ENCODE measurements around the gene LMNA. TPM values are rescaled to one million over a fixed set of nuclear protein-coding genes. Genes with fewer than 3 reads are reported as not detected.

Gene LMNA
- total and polyA plus RNA-seq, 4 donors = 94.3 to 1,067 (median 438) TPM

- H3K9me3 ChIP-seq (ENCODE audit: control insufficient read depth, low read length) = no peaks in the 10 kb centered on the region
- DNase-seq (no peak), ATAC-seq (ENCODE audit: low FRiP score) (no peak)
- H3K4me3 ChIP-seq (ENCODE audit: low read length in 2 of 2) = no peak overlapping the region
- H3K36me3 ChIP-seq (ENCODE audit: control insufficient read depth in 1 of 2, insufficient read depth in 2 of 2, low read length in 1 of 2) = no peaks in the 10 kb centered on the region
- WGBS, 2 donors = 69 to 71% methylated on average over 6 of the region's 6 CpGs
- no peaks in the 10 kb centered on the region for H3K27me3 ChIP-seq (ENCODE audit: control insufficient read depth in 1 of 2, insufficient read depth in 2 of 2, low read length in 1 of 2)
- intact Hi-C loops (cut with DNase I) = loop anchor here (5.0 to 10.0 kb wide), 3 partner anchors 47 to 74 kb away; partner anchors contain the start of genes PMF1 (in 1 of the 2) and SLC25A44 (in 1 of the 2)
- no peaks in the 10 kb centered on the region for H3K4me1 ChIP-seq (ENCODE audit: control insufficient read depth in 1 of 2, insufficient read depth in 2 of 2, low read length in 2 of 2)
- H3K27ac ChIP-seq (ENCODE audit: low read depth in 1 of 2, low read length in 2 of 2) = no peak overlapping the region
Measured at GRCh38 chr1:156148216-156148615, 33.7 kb downstream of the LMNA start.

DNA sequence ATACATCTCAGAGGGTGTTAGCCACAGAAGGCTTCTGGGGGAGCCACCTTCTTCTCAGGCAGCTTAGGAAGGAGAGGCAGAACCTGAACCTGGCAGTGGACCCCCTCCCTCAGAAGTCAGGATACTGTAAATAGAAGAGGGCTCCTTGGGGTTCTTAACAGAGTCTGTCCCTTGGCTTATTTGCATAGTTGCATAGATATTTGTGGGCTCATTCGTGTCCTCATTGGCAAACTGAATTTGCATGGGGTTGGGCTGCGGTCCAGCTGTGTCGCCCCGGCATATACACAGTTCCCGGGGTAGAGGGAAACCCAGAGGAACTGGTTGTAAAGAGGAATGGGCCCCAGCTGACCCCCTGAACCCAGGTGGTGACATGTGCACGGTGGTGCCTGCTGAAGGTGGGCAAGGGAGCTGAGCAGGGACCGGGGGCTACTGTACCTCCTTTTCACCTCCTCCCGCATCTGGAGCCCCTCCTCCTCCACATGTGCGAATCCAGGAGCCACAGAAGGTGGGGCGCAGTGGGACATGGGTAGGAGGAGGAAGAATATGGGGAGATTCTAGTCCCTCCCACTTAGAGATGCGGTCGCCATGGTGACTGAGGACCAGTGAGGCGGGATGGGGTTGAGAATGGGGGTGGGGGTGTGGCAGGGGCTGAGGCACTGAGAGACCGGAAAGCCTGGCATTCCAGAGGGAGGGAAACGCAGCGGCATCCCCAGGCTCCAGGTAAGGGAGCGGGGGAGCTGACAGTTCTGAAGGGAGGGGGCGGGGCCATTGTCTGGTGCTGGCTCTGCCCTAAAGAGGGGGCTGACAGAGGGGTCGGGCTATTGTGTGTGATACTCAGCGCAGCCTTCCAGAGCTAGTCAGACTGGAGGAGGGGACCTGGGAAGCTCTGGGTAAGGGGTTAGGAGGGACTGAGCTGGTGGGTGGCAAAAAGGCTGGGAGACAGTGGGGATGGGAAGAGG, 35.1 kb downstream of the LMNA start:
- WGBS, 2 donors = 21 to 25% methylated on average over 20 of the region's 20 CpGs
- Histone ChIP-seq H3K36me3 (ENCODE audit: control insufficient read depth in 1 of 2, insufficient read depth in 2 of 2, low read length in 1 of 2) (no peaks in the 10 kb centered on the region), H3K27ac (ENCODE audit: low read depth in 1 of 2, low read length in 2 of 2) (no peak overlapping the region), H3K4me1 (ENCODE audit: control insufficient read depth in 1 of 2, insufficient read depth in 2 of 2, low read length in 2 of 2) (no peaks in the 10 kb centered on the region), H3K9me3 (ENCODE audit: control insufficient read depth, low read length) (no peaks in the 10 kb centered on the region), H3K27me3 (ENCODE audit: control insufficient read depth in 1 of 2, insufficient read depth in 2 of 2, low read length in 1 of 2) (no peaks in the 10 kb centered on the region), H3K4me3 (ENCODE audit: low read length in 2 of 2) (no peak overlapping the region)
- intact Hi-C loops (cut with DNase I) = loop anchor here (5.0 to 10.0 kb wide), 3 partner anchors 45 to 73 kb away; partner anchors contain the start of genes PMF1 (in 1 of the 2) and SLC25A44 (in 1 of the 2)
- DNase-seq = peak in 1 of 2 donors; percentile 84
- ATAC-seq (ENCODE audit: low FRiP score) = no peak

DNA sequence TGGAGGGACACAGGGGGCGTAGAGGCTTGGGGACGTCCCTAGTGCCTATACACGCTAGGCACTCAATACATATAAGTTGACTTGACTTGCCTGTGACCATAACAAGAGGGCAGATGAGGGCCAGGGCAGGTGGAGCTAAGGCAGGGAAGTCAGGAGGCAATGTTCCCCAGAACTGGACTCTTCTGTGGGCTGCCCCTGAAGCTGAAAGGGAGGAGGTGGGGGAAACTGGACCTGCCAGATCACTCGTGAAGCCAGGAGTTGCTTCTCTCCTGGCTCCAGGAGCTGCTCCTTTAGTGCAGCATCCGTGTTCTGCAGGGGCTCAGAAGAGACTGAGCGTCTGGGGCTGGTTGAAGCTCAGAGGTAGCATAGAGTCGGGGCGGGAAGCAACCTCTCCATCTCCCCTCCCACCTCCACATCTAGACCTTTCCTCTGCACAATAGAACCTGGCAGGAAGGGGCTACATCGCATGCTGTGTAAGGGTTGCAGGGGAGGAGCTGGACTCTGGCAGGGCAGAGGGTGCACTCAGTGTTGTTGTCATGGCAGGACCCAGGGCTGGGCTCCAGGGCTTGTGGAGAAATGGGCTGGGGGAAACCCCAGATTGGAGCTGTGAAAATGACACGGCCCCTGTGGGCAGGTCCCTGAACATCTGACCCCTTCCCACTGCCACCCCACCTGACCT, 36.0 kb downstream of the LMNA start:
- Histone ChIP-seq H3K27me3 (ENCODE audit: control insufficient read depth in 1 of 2, insufficient read depth in 2 of 2, low read length in 1 of 2) (no peaks in the 10 kb centered on the region), H3K4me1 (ENCODE audit: control insufficient read depth in 1 of 2, insufficient read depth in 2 of 2, low read length in 2 of 2) (no peaks in the 10 kb centered on the region), H3K36me3 (ENCODE audit: control insufficient read depth in 1 of 2, insufficient read depth in 2 of 2, low read length in 1 of 2) (no peaks in the 10 kb centered on the region), H3K27ac (ENCODE audit: low read depth in 1 of 2, low read length in 2 of 2) (no peak overlapping the region), H3K9me3 (ENCODE audit: control insufficient read depth, low read length) (no peaks in the 10 kb centered on the region), H3K4me3 (ENCODE audit: low read length in 2 of 2) (no peak overlapping the region)
- 50 to 59% methylated on average over 10 of the region's 10 CpGs for WGBS, 2 donors
- no peak for ATAC-seq (ENCODE audit: low FRiP score)
- DNase-seq = peak in 1 of 2 donors; percentile 80
- intact Hi-C loops (cut with DNase I) = no loop called here

- no peak for ATAC-seq (ENCODE audit: low FRiP score)
- Histone ChIP-seq H3K36me3 (ENCODE audit: control insufficient read depth in 1 of 2, insufficient read depth in 2 of 2, low read length in 1 of 2) (no peaks in the 10 kb centered on the region), H3K9me3 (ENCODE audit: control insufficient read depth, low read length) (no peaks in the 10 kb centered on the region), H3K4me3 (ENCODE audit: low read length in 2 of 2) (no peak overlapping the region), H3K27ac (ENCODE audit: low read depth in 1 of 2, low read length in 2 of 2) (peak overlapping the region in 1 of 2 donors; percentile 50), H3K4me1 (ENCODE audit: control insufficient read depth in 1 of 2, insufficient read depth in 2 of 2, low read length in 2 of 2) (no peaks in the 10 kb centered on the region), H3K27me3 (ENCODE audit: control insufficient read depth in 1 of 2, insufficient read depth in 2 of 2, low read length in 1 of 2) (no peaks in the 10 kb centered on the region)
- peak in 1 of 2 donors; percentile 73 for DNase-seq
- intact Hi-C loops (cut with DNase I) = no loop called here
- 30 to 40% methylated on average over 6 of the region's 6 CpGs for WGBS, 2 donors
Measured at GRCh38 chr1:156151093-156151688, 36.7 kb downstream of the LMNA start.

DNA sequence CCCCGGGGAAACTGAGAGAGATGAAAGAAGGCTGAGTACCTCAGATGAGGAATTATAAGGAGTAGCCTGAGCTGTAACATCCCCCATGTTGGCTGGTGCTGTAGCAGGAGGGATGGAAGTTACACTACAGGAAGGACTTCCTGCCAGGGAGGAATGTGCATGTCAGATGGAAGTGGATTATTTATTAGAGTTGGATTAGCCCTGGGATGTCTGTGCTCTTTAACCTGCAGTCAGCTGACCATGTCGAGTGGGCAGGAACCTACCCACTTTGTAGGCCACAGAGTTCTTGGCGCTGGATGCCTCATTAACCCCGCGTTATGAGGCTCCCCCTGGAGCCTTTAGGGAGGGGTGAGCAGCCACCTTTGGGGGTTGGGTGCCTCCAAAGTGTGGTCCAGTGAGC, 38.1 kb downstream of the LMNA start:
- Histone ChIP-seq H3K4me1 (ENCODE audit: control insufficient read depth in 1 of 2, insufficient read depth in 2 of 2, low read length in 2 of 2) (no peaks in the 10 kb centered on the region), H3K9me3 (ENCODE audit: control insufficient read depth, low read length) (no peaks in the 10 kb centered on the region), H3K36me3 (ENCODE audit: control insufficient read depth in 1 of 2, insufficient read depth in 2 of 2, low read length in 1 of 2) (no peaks in the 10 kb centered on the region), H3K27ac (ENCODE audit: low read depth in 1 of 2, low read length in 2 of 2) (no peak overlapping the region), H3K4me3 (ENCODE audit: low read length in 2 of 2) (no peak overlapping the region), H3K27me3 (ENCODE audit: control insufficient read depth in 1 of 2, insufficient read depth in 2 of 2, low read length in 1 of 2) (no peaks in the 10 kb centered on the region)
- no peak for ATAC-seq (ENCODE audit: low FRiP score)
- 74 to 77% methylated on average over 5 of the region's 5 CpGs for WGBS, 2 donors
- DNase-seq = peak in 1 of 2 donors; percentile 66
- intact Hi-C loops (cut with DNase I) = no loop called here

DNA sequence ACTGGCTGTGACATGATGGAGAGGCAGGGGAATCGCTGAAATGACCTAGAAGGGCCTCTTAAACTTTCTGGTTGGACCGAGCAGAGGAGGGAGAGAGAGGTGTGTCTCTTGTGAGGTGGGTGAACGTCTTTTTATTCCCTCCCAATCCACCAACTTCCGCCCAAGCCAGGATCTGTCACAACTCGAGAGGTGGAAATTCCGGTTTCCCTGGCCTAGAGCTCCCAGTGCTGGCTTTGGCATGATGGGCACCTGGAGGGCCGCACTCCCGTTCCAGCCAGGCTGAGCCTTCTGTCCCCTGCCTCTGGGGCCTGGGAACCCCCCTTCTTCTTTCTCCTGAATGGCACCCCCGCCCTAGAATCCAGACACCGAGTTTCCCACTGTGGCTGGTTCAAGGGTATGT, 38.9 kb downstream of the LMNA start, which contains the start of gene SEMA4A:
SEMA4A (plus strand) TSS at position 224 of the 400 bp plus-strand sequence. CDS start 994 bp downstream, outside the sequence.
- ATAC-seq (ENCODE audit: low FRiP score) (no peak), DNase-seq (no peak)
- intact Hi-C loops (cut with DNase I) = no loop called here
- H3K4me3 ChIP-seq (ENCODE audit: low read length in 2 of 2) = no peak within 1 kb of the TSS
- no peak within 1 kb of the TSS for H3K27ac ChIP-seq (ENCODE audit: low read depth in 1 of 2, low read length in 2 of 2)
- H3K4me1 ChIP-seq (ENCODE audit: control insufficient read depth in 1 of 2, insufficient read depth in 2 of 2, low read length in 2 of 2) = no peaks in the 10 kb centered on the region
- no peaks in the 10 kb centered on the region for H3K36me3 ChIP-seq (ENCODE audit: control insufficient read depth in 1 of 2, insufficient read depth in 2 of 2, low read length in 1 of 2)
- no peaks in the 10 kb centered on the region for H3K9me3 ChIP-seq (ENCODE audit: control insufficient read depth, low read length)
- WGBS, 2 donors = 87 to 88% methylated on average over 10 of the region's 10 CpGs
- H3K27me3 ChIP-seq (ENCODE audit: control insufficient read depth in 1 of 2, insufficient read depth in 2 of 2, low read length in 1 of 2) = no peaks in the 10 kb centered on the region

DNA sequence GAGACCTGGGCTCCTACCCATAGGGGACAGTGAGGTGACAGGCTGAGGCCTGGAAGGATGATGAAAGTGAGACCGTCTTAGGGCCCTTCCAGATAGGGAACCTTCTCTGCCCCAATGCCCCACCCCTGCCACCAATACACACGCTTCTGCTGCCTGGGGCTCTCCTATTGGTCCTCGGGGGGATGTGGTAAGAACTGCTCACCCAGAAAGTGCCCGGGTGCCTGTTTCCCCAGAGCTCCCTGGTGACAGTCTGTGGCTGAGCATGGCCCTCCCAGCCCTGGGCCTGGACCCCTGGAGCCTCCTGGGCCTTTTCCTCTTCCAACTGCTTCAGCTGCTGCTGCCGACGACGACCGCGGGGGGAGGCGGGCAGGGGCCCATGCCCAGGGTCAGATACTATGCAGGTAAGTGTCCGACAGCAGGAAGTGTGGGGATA, 39.8 kb downstream of the LMNA start:
- no peak for ATAC-seq (ENCODE audit: low FRiP score)

DNA sequence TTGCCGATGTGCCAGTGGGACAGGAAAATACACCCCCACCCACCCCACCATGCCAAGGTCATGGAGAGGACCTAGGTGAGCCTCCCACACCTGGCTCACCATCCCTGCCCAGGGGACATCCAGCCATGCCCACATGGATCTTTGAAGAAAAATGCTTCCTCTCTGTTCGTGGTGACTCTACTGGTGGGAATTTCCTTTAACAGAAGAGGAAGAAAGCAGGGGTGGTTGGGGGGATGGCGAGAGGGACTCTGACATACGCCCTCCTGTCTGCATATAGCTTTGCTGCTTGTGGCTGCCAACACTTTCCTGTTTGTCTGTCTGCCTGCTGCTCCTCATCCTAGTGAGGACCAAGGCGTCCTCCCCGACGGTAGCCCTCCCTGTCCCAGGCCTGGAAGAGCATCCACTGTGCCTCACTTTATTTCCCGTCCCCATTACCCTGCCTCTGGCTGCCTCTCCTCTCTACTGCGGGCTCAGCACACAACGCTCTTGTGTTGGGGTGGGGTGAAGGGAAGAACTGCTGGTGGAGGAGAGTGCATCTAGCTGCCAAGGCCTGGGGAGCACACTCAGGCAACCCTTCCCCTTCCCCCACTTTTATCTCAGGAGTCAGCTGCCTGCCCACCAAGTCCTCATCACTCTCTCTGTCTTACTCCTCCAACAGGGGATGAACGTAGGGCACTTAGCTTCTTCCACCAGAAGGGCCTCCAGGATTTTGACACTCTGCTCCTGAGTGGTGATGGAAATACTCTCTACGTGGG, 41.4 kb downstream of the LMNA start:
- intact Hi-C loops (cut with DNase I) = no loop called here
- Histone ChIP-seq H3K9me3 (ENCODE audit: control insufficient read depth, low read length) (no peaks in the 10 kb centered on the region), H3K4me3 (ENCODE audit: low read length in 2 of 2) (no peak overlapping the region), H3K27ac (ENCODE audit: low read depth in 1 of 2, low read length in 2 of 2) (no peak overlapping the region), H3K27me3 (ENCODE audit: control insufficient read depth in 1 of 2, insufficient read depth in 2 of 2, low read length in 1 of 2) (no peaks in the 10 kb centered on the region), H3K36me3 (ENCODE audit: control insufficient read depth in 1 of 2, insufficient read depth in 2 of 2, low read length in 1 of 2) (no peaks in the 10 kb centered on the region), H3K4me1 (ENCODE audit: control insufficient read depth in 1 of 2, insufficient read depth in 2 of 2, low read length in 2 of 2) (no peaks in the 10 kb centered on the region)
- no peak for ATAC-seq (ENCODE audit: low FRiP score)
- DNase-seq = no peak
- WGBS, 2 donors = 78 to 80% methylated on average over 12 of the region's 12 CpGs

More for the DNA sequence above, 39.8 kb downstream of the LMNA start:
- no peaks in the 10 kb centered on the region for H3K4me1 ChIP-seq (ENCODE audit: control insufficient read depth in 1 of 2, insufficient read depth in 2 of 2, low read length in 2 of 2)
- no peaks in the 10 kb centered on the region for H3K9me3 ChIP-seq (ENCODE audit: control insufficient read depth, low read length)
- H3K27ac ChIP-seq (ENCODE audit: low read depth in 1 of 2, low read length in 2 of 2) = no peak overlapping the region
- no peak overlapping the region for H3K4me3 ChIP-seq (ENCODE audit: low read length in 2 of 2)
- no peaks in the 10 kb centered on the region for H3K36me3 ChIP-seq (ENCODE audit: control insufficient read depth in 1 of 2, insufficient read depth in 2 of 2, low read length in 1 of 2)
- H3K27me3 ChIP-seq (ENCODE audit: control insufficient read depth in 1 of 2, insufficient read depth in 2 of 2, low read length in 1 of 2) = no peaks in the 10 kb centered on the region
- intact Hi-C loops (cut with DNase I) = no loop called here
- peak in 1 of 2 donors; percentile 73 for DNase-seq
- WGBS, 2 donors = 78 to 80% methylated on average over 11 of the region's 11 CpGs

Data from aorta (tissue), 5 donors.